Vagina (tissue), 2 donors: ENCODE data around the gene CFAP46. TPM values are rescaled to one million over a fixed set of nuclear protein-coding genes. Genes with fewer than 3 reads are reported as not detected.

Source experiments
- DNase-seq, 2 donors: peaks; one replicate each; pipeline ENCODE4 v3.0.0-alpha.2; 2017; ENCODE audit errors: extremely low spot score in 2 of 2
- H3K27ac ChIP-seq: fragments of 200-600 bp; sonication (generic); one replicate; pipeline ENCODE4 v1.5.1; 2019
- H3K27me3 ChIP-seq: fragments of 200-600 bp; sonication (generic); one replicate; pipeline ENCODE4 v1.5.1; 2019
- H3K36me3 ChIP-seq, 2 donors: fragments of 200-600 bp; sonication (generic); one replicate each; pipeline ENCODE4 v1.5.1; 2017 to 2019
- H3K4me1 ChIP-seq: fragments of 200-600 bp; sonication (generic); one replicate; pipeline ENCODE4 v1.5.1; 2019
- H3K4me3 ChIP-seq, 2 donors: fragments of 200-600 bp; sonication (generic); 1 replicate in 1 of 2; 2 replicates in 1 of 2; pipeline ENCODE4 v1.5.1; 2016 to 2019
- H3K9me3 ChIP-seq: fragments of 200-600 bp; sonication (generic); one replicate; pipeline ENCODE4 v1.5.1; 2019
- CTCF ChIP-seq, 3 experiments: fragments of 450-650 bp in 2 of 3; fragments of 200-600 bp in 1 of 3; sonication (generic) in 1 of 3; IDR thresholded peaks; one replicate each; pipeline ENCODE4 v1.5.1; 2017 to 2019; ENCODE audit warnings: antibody characterized with exemption in 3 of 3, mild to moderate bottlenecking in 2 of 3, moderate library complexity in 2 of 3
- POLR2A ChIP-seq, 2 donors: fragments of 450-650 bp; IDR thresholded peaks; one replicate each; pipeline ENCODE4 v1.6.1; 2017; ENCODE audit warnings: antibody characterized with exemption in 2 of 2, mild to moderate bottlenecking in 2 of 2, moderate library complexity in 2 of 2
- POLR2AphosphoS5 ChIP-seq, 2 donors: sonication (generic); formaldehyde crosslinking; IDR thresholded peaks; one replicate each; pipeline ENCODE4 v1.9.0; 2017; ENCODE audit warnings: antibody characterized with exemption in 2 of 2, mild to moderate bottlenecking in 2 of 2, low read depth in 1 of 2; ENCODE audit not compliant: insufficient read depth in 1 of 2
- intact Hi-C: fragments of 100-400 bp; cut with DNase I; formaldehyde crosslinking; loops from one replicate; pipeline ENCODE4 v1.15.1; 2023
- total RNA-seq: library from RNA; depleted of rRNA; stranded (reverse); fragments of >200 nt; gene quantifications from one replicate; pipeline ENCODE4 v1.2.3, GENCODE V29; 2016

Gene CFAP46
- total RNA-seq, 1 donor from 2014 or later = not detected

GRCh38 chr10:132770061-132771021 lies 172.0 kb downstream of the CFAP46 start:
- Histone ChIP-seq H3K4me1 (no peaks in the 10 kb centered on the region), H3K9me3 (no peaks in the 10 kb centered on the region), H3K27me3 (no peaks in the 10 kb centered on the region), H3K4me3 (no peak overlapping the region), H3K36me3 (peaks cover 0 to 6% of the 10 kb centered on the region in 2 donors), H3K27ac (no peak overlapping the region)
- TF ChIP-seq POLR2A (IDR thresholded peaks at IDR 0.05) = no peak
- DNase-seq = no peak
- intact Hi-C loops = no loop called here

- Histone ChIP-seq H3K36me3 (peaks cover 0 to 7% of the 10 kb centered on the region in 2 donors), H3K9me3 (no peaks in the 10 kb centered on the region), H3K4me1 (no peaks in the 10 kb centered on the region), H3K27me3 (no peaks in the 10 kb centered on the region), H3K27ac (no peak overlapping the region), H3K4me3 (no peak overlapping the region)
- no peak for DNase-seq
- intact Hi-C loops = no loop called here
- TF ChIP-seq CTCF (IDR thresholded peaks at IDR 0.05) (no peak), POLR2AphosphoS5 (IDR thresholded peaks at IDR 0.05; ENCODE audit: insufficient read depth in 1 of 2, low read depth in 1 of 2) (no peak), POLR2A (IDR thresholded peaks at IDR 0.05) (no peak)
Measured at GRCh38 chr10:132768346-132769248, 173.8 kb downstream of the CFAP46 start.

- no peak for TF ChIP-seq POLR2AphosphoS5 (IDR thresholded peaks at IDR 0.05; ENCODE audit: insufficient read depth in 1 of 2, low read depth in 1 of 2)
- no peak for TF ChIP-seq CTCF (IDR thresholded peaks at IDR 0.05)
- TF ChIP-seq POLR2A (IDR thresholded peaks at IDR 0.05) = no peak
- Histone ChIP-seq H3K27ac (no peak overlapping the region), H3K27me3 (no peaks in the 10 kb centered on the region), H3K4me1 (no peaks in the 10 kb centered on the region), H3K9me3 (no peaks in the 10 kb centered on the region), H3K36me3 (peaks cover 0 to 7% of the 10 kb centered on the region in 2 donors), H3K4me3 (no peak overlapping the region)
- no peak for DNase-seq
- intact Hi-C loops = no loop called here
Measured at GRCh38 chr10:132766291-132766690, 176.1 kb downstream of the CFAP46 start.

GRCh38 chr10:132765435-132765834 lies 176.9 kb downstream of the CFAP46 start:
- Histone ChIP-seq H3K9me3 (no peaks in the 10 kb centered on the region), H3K4me1 (no peaks in the 10 kb centered on the region), H3K27me3 (no peaks in the 10 kb centered on the region), H3K36me3 (peaks cover 0 to 13% of the 10 kb centered on the region in 2 donors), H3K27ac (no peak overlapping the region), H3K4me3 (no peak overlapping the region)
- intact Hi-C loops = no loop called here
- DNase-seq = no peak
- TF ChIP-seq CTCF (IDR thresholded peaks at IDR 0.05) = no peak

DNA sequence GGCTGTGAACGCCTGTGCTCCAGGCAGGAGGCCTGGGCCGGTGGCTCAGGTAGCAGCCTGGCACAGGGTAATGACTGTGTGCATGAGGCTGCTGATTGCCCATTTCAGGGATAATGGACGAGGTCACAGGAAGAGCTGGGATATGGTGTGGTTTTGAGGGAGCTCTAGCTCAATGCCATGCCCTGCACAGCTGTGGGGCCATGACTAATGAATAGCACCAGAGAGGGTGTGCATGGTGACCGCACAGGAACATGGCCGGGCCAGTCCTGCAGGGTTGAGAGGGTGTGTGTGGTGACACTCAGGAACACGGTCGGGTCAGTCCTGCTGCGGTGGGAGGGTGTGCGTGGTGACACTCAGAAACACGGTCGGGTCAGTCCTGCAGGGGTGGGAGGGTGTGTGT lies 178.3 kb downstream of the CFAP46 start:
- intact Hi-C loops = no loop called here

More for the DNA sequence above, 178.3 kb downstream of the CFAP46 start:
- H3K4me1 ChIP-seq = no peaks in the 10 kb centered on the region
- H3K9me3 ChIP-seq = no peaks in the 10 kb centered on the region
- H3K27me3 ChIP-seq = no peaks in the 10 kb centered on the region
- DNase-seq = no peak
- peaks cover 0 to 20% of the 10 kb centered on the region in 2 donors for H3K36me3 ChIP-seq
- TF ChIP-seq CTCF (IDR thresholded peaks at IDR 0.05) = no peak
- no peak for TF ChIP-seq POLR2A (IDR thresholded peaks at IDR 0.05)
- no peak for TF ChIP-seq POLR2AphosphoS5 (IDR thresholded peaks at IDR 0.05; ENCODE audit: insufficient read depth in 1 of 2, low read depth in 1 of 2)
- H3K4me3 ChIP-seq = no peak overlapping the region
- H3K27ac ChIP-seq = no peak overlapping the region
